ENCODE measurements around the gene ADAMTSL1. TPM values are rescaled to one million over a fixed set of nuclear protein-coding genes. Genes with fewer than 3 reads are reported as not detected.

The ADAMTSL1 gene
- total and polyA plus RNA-seq, 9 of the 15 experiments (the other 6 are each of a cell fraction or from before 2014, with no cell fraction given), result 0.01 TPM; not detected in 8

DNA sequence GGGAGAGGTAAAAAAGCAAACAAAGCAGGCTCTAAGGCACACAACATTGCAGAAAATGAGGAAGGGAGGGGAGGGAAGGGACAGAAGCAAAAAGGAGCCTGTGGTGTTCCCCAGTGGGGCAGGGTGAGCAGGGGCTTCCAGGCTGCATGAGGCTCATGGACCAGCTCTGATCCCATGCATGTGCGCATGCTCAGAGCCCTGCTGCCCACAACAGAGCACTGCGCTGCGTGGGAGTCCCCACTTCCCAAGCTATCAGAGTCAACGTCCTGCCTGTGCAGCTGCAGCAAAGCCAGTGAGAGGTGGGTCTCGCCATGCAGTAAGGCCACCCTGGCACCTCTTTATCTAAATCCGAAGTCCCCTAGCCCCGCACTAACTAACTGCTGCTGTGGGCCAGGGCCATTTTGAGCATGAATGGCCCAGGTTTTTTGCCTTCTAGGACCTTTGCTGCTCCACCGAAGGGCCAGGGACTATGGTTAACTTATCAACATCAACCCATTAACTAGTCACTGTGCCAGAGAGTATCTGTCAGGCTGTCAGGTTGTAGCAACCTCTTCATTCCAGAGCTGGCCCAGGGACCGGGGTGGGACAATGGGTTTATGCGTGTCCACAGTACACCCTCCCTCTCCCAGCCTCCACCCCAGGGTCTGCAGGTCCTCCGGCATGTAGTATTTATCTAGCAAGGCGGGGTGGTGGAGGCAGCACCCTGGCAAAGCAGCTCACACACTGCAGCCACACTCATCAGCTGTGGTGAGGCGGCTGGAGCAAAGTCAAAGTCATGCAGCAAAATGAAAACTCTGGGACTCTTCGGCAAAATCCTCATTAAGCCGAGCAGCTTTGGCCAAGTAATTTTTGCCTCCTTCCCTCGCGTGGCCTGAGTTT lies 435.4 kb downstream of the ADAMTSL1 start:
- Histone ChIP-seq H4K20me1 (replicated peaks; ENCODE audit: control insufficient read depth, insufficient read depth, low read length) (no peaks in the 10 kb centered on the region), H3K9me1 (ENCODE audit: control insufficient read depth, insufficient read depth, low read length) (no peaks in the 10 kb centered on the region), H3K79me2 (ENCODE audit: control insufficient read depth, insufficient read depth, low read length) (no peaks in the 10 kb centered on the region), H3K27ac (ENCODE audit: extremely low read depth, low read depth, low read length) (no peak overlapping the region), H3K27me3 (ENCODE audit: control insufficient read depth in 2 of 2, insufficient read depth in 2 of 2, low read length in 2 of 2) (peaks cover 0 to 7% of the 10 kb centered on the region in 2 experiments; a peak in 2 of 5 replicates), H3K4me1 (replicated peaks in 1 of 2; ENCODE audit: control insufficient read depth in 2 of 2, insufficient read depth in 2 of 2, low read length in 2 of 2) (no peaks in the 10 kb centered on the region; a peak in 1 of 5 replicates), H3K9ac (ENCODE audit: insufficient read depth in 1 of 2, low read depth in 2 of 2, low read length in 2 of 2) (no peak overlapping the region), H3K9me3 (replicated peaks; ENCODE audit: control insufficient read depth, insufficient read depth, low read depth, low read length) (no peaks in the 10 kb centered on the region), H2AFZ (ENCODE audit: low read depth, low read length) (no peak overlapping the region), H3K36me3 (ENCODE audit: control insufficient read depth, insufficient read depth, low read length) (no peaks in the 10 kb centered on the region), H3K4me3 (no peak overlapping the region), H3K4me2 (ENCODE audit: insufficient read depth, low read length) (no peak overlapping the region; the same call in 1 of the 2 replicates)
- intact Hi-C loops (cut with micrococcal nuclease) (no loop called here), in situ Hi-C loops (cut with MboI) (no loop called here)
- WGBS (ENCODE audit: insufficient coverage, low coverage, missing lambda C conversion rate), result 2% methylated on average over 13 of the region's 17 CpGs
- CTCF ChIA-PET (ENCODE audit: low intra/inter-chr PET ratio), result no interaction called here
- DNase-seq (ENCODE audit: extremely low read depth in 1 of 4, low spot score in 3 of 4) (peak in 3 of 4 experiments; percentile 11 to 43 (median 30)), ATAC-seq (peak; percentile 78), FAIRE-seq (no peak)
- BruUV-seq (replicated peaks), result no TSS peak
- POLR2A ChIA-PET, result no interaction called here
- TF ChIP-seq NFATC3 (IDR thresholded peaks at IDR 0.05) (no peak), ZNF609 (CRISPR knock-in tag; IDR thresholded peaks at IDR 0.05; ENCODE audit: borderline replicate concordance) (no peak), NEUROD1 (IDR thresholded peaks at IDR 0.05; ENCODE audit: borderline replicate concordance, low read depth, low read length, partially characterized antibody) (no peak), SREBF1 (IDR thresholded peaks at IDR 0.05; ENCODE audit: borderline replicate concordance, low read depth, low read length) (no peak), SRSF7 (optimal IDR thresholded peaks at IDR 0.05; ENCODE audit: low read depth, low read length) (no peak), ZNF695 (CRISPR knock-in tag; IDR thresholded peaks at IDR 0.05) (no peak), FIP1L1 (IDR thresholded peaks at IDR 0.05; ENCODE audit: low read depth, low read length, poor library complexity, severe bottlenecking) (no peak), SETDB1 (IDR thresholded peaks at IDR 0.05; ENCODE audit: low read length) (no peak)
- TF ChIP-seq, protein P1, sequence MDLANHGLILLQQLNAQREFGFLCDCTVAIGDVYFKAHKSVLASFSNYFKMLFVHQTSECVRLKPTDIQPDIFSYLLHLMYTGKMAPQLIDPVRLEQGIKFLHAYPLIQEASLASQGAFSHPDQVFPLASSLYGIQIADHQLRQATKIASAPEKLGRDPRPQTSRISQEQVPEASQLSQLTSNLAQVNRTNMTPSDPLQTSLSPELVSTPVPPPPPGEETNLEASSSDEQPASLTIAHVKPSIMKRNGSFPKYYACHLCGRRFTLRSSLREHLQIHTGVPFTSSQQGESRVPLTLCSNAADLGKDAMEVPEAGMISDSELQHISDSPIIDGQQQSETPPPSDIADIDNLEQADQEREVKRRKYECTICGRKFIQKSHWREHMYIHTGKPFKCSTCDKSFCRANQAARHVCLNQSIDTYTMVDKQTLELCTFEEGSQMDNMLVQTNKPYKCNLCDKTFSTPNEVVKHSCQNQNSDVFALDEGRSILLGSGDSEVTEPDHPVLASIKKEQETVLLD (IDR thresholded peaks at IDR 0.05), result no peak
- TF ChIP-seq, protein P2, sequence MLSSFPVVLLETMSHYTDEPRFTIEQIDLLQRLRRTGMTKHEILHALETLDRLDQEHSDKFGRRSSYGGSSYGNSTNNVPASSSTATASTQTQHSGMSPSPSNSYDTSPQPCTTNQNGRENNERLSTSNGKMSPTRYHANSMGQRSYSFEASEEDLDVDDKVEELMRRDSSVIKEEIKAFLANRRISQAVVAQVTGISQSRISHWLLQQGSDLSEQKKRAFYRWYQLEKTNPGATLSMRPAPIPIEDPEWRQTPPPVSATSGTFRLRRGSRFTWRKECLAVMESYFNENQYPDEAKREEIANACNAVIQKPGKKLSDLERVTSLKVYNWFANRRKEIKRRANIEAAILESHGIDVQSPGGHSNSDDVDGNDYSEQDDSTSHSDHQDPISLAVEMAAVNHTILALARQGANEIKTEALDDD (IDR thresholded peaks at IDR 0.05), result peak; percentile 61

Data from K562 (cell line).